CD4-positive, alpha-beta T cell (primary cell): Measurements from ENCODE around the gene RBBP6. TPM values are rescaled to one million over a fixed set of nuclear protein-coding genes. Genes with fewer than 3 reads are reported as not detected.

Source experiments
- ATAC-seq: fragments of 200-7000 bp; cut with Tn5 transposase; one replicate; pipeline ENCODE4 v1.10.0; 2022; ENCODE audit warnings: mild to moderate bottlenecking; ENCODE audit not compliant: poor library complexity
- CTCF ChIA-PET: fragments of 350-600 bp; sonication (Branson Sonifier 250); formaldehyde crosslinking; loops from one replicate; lab custom pipeline; 2021; ENCODE audit warnings: antibody characterized with exemption, inconsistent platforms; lab: Charles Lee
- POLR2A ChIA-PET: fragments of 350-600 bp; sonication (Branson Sonifier 250); formaldehyde crosslinking; loops from one replicate; lab custom pipeline; 2021; ENCODE audit warnings: antibody characterized with exemption, inconsistent platforms; lab: Charles Lee
- DNase-seq, 14 experiments: peaks; one replicate each; pipeline ENCODE4 v3.0.0-alpha.2; 2013 to 2020; ENCODE audit warnings: mixed read lengths in 2 of 14
- H3K27ac ChIP-seq, 2 donors: one replicate each; pipeline versions ENCODE4 v1.5.1 to v1.7.0; 2013; ENCODE audit warnings: low read length in 2 of 2, low read depth in 1 of 2, mild to moderate bottlenecking in 1 of 2
- H3K27me3 ChIP-seq, 2 experiments: 1 replicate in 1 of 2; 2 replicates in 1 of 2; pipeline versions ENCODE4 v1.6.1 to v1.7.0; 2013; ENCODE audit warnings: low read length in 2 of 2, control low read depth in 1 of 2, mild to moderate bottlenecking in 1 of 2, moderate library complexity in 1 of 2; ENCODE audit not compliant: insufficient read depth in 2 of 2, control insufficient read depth in 1 of 2
- H3K36me3 ChIP-seq: one replicate; pipeline ENCODE4 v1.6.1; 2013; ENCODE audit warnings: low read length, control low read depth; ENCODE audit not compliant: insufficient read depth
- H3K4me1 ChIP-seq: one replicate; pipeline ENCODE4 v1.6.1; 2013; ENCODE audit warnings: low read length, control low read depth; ENCODE audit not compliant: insufficient read depth
- H3K4me3 ChIP-seq: one replicate; pipeline ENCODE4 v1.5.1; 2013; ENCODE audit warnings: mild to moderate bottlenecking, low read length, moderate library complexity
- H3K9me3 ChIP-seq, 2 experiments: 1 replicate in 1 of 2; 2 replicates in 1 of 2; pipeline versions ENCODE4 v1.6.1 to v1.7.0; 2013; ENCODE audit warnings: low read length in 2 of 2, mild to moderate bottlenecking in 2 of 2, control low read depth in 1 of 2, moderate library complexity in 1 of 2; ENCODE audit not compliant: control insufficient read depth in 1 of 2, insufficient read depth in 1 of 2
- H3K27ac Mint-ChIP-seq: one replicate; pipeline ENCODE4 v1.8.0; 2020; ENCODE audit warnings: mixed read lengths
- H3K27me3 Mint-ChIP-seq: one replicate; pipeline ENCODE4 v1.8.0; 2021; ENCODE audit warnings: mixed read lengths
- H3K36me3 Mint-ChIP-seq: one replicate; pipeline ENCODE4 v1.8.0; 2021; ENCODE audit warnings: low read depth, mixed read lengths
- H3K4me1 Mint-ChIP-seq: one replicate; pipeline ENCODE4 v1.8.0; 2021; ENCODE audit warnings: low read depth, mixed read lengths
- H3K4me3 Mint-ChIP-seq: one replicate; pipeline ENCODE4 v1.8.0; 2020; ENCODE audit warnings: mild to moderate bottlenecking, mixed read lengths
- H3K9me3 Mint-ChIP-seq: one replicate; pipeline ENCODE4 v1.8.0; 2020; ENCODE audit warnings: mixed read lengths
- intact Hi-C, 2 experiments: fragments of 100-400 bp; cut with DNase I in 1 of 2; cut with micrococcal nuclease in 1 of 2; formaldehyde crosslinking; loops; one replicate each; pipeline versions ENCODE4 v1.15.1 to v1.9.0; 2023 to 2025; cut with DNase I, micrococcal nuclease
- total RNA-seq, 174 experiments: library from RNA in 2 of 174; stranded (reverse) in 2 of 174; gene quantifications; one replicate each; pipeline ENCODE4 v1.2.3 and lab custom pipeline; 2021 to 2026
- TF ChIP-seq, protein P1 (sequence below): fragments of 200-600 bp; IDR thresholded peaks from one replicate; pipeline ENCODE4 v1.8.0; 2022; ENCODE audit warnings: antibody characterized with exemption, mild to moderate bottlenecking

Gene RBBP6
- total RNA-seq, 2 experiments from 2014 or later, result 178 TPM

- Histone ChIP-seq H3K27me3 (no peaks in the 10 kb centered on the region), H3K36me3 (no peaks in the 10 kb centered on the region), H3K4me3 (no peak overlapping the region), H3K9me3 (no peaks in the 10 kb centered on the region), H3K27ac (no peak overlapping the region), H3K4me1 (peaks cover 8% of the 10 kb centered on the region)
- TF ChIP-seq, protein P1, sequence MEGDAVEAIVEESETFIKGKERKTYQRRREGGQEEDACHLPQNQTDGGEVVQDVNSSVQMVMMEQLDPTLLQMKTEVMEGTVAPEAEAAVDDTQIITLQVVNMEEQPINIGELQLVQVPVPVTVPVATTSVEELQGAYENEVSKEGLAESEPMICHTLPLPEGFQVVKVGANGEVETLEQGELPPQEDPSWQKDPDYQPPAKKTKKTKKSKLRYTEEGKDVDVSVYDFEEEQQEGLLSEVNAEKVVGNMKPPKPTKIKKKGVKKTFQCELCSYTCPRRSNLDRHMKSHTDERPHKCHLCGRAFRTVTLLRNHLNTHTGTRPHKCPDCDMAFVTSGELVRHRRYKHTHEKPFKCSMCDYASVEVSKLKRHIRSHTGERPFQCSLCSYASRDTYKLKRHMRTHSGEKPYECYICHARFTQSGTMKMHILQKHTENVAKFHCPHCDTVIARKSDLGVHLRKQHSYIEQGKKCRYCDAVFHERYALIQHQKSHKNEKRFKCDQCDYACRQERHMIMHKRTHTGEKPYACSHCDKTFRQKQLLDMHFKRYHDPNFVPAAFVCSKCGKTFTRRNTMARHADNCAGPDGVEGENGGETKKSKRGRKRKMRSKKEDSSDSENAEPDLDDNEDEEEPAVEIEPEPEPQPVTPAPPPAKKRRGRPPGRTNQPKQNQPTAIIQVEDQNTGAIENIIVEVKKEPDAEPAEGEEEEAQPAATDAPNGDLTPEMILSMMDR, result peak; percentile 96
- no peaks in the 10 kb centered on the region for H3K9me3 Mint-ChIP-seq
- no peaks in the 10 kb centered on the region for H3K36me3 Mint-ChIP-seq
- intact Hi-C loops, result loop anchor here (1.0 to 10.0 kb wide), 2 partner anchors 25 to 408 kb away; no protein-coding TSS in a partner anchor
- peaks cover 6% of the 10 kb centered on the region for H3K4me1 Mint-ChIP-seq
- POLR2A ChIA-PET, result interaction anchor here (0.6 kb wide), 1 partner anchor 9 kb away, joined by 3 read pairs; no protein-coding TSS in a partner anchor
- peak; percentile 57 to 86 (median 68) for DNase-seq
- CTCF ChIA-PET, result interaction anchor here (0.6 to 2.4 kb wide), 12 partner anchors 8 to 207 kb away, joined by 3 to 9 read pairs (median 4); no protein-coding TSS in a partner anchor
- ATAC-seq, result peak; percentile 92
- peaks cover 4% of the 10 kb centered on the region for H3K27me3 Mint-ChIP-seq
- no peak overlapping the region for H3K27ac Mint-ChIP-seq
- H3K4me3 Mint-ChIP-seq, result no peak overlapping the region
These were observed 22.3 kb upstream of the RBBP6 start for GRCh38 chr16:24516900-24517669.

DNA sequence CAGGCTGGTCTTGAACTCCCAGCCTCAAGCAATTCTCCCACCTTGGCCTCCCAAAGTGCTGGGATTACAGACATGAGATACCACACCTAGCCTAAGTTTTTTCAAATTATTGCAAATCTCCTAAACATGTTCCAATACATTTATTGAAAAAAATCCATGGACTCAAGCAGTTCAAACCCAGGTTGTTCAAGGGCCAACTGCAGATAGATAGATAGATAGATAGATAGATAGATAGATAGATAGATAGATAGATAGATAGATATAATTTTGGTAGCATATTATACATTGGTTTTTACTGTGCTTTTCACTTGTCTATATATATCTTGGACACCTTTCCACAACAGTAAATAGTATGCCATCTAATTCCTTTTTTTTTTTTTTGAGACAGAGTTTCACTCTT is 20.9 kb upstream of the RBBP6 start:
- TF ChIP-seq, protein P1, result no peak
- no peaks in the 10 kb centered on the region for H3K36me3 ChIP-seq
- ChIA-PET POLR2A (no interaction called here), CTCF (interaction anchor here (1.8 kb wide), 1 partner anchor 29 kb away, joined by 7 read pairs; no protein-coding TSS in a partner anchor)
- ATAC-seq, result no peak
- Mint-ChIP-seq H3K4me1 (peaks cover 6% of the 10 kb centered on the region), H3K4me3 (no peak overlapping the region), H3K27me3 (peaks cover 4% of the 10 kb centered on the region), H3K9me3 (no peaks in the 10 kb centered on the region), H3K27ac (no peak overlapping the region), H3K36me3 (no peaks in the 10 kb centered on the region)
- H3K9me3 ChIP-seq, result no peaks in the 10 kb centered on the region
- intact Hi-C loops, result loop anchor here in 1 of 2 experiments (10.0 kb wide), 1 partner anchor 406 kb away; no protein-coding TSS in a partner anchor
- H3K4me1 ChIP-seq, result peaks cover 8% of the 10 kb centered on the region
- H3K27ac ChIP-seq, result no peak overlapping the region
- DNase-seq, result no peak
- no peaks in the 10 kb centered on the region for H3K27me3 ChIP-seq
- H3K4me3 ChIP-seq, result no peak overlapping the region

DNA sequence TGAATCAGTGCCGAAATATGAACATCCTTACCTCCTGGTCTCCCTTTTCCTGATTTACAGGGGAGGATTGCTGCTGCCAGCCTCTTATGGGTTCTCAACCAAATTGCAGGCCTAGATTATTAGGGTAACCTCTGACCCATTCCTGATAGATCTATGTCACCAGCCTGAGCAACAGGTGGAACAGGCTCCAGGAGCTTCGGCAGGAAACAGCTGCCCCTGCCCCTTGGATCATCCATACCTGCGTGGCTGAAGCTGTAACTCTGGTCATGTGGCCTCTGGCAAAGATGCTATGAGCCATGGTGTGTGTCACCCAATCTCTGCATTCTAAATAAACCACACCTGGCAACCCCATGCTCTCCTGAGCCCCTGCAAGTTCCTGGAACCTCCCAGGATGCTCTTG is 18.4 kb upstream of the RBBP6 start:
- ChIA-PET CTCF (no interaction called here), POLR2A (no interaction called here)
- Mint-ChIP-seq H3K36me3 (no peaks in the 10 kb centered on the region), H3K27me3 (peaks cover 4% of the 10 kb centered on the region), H3K4me1 (peaks cover 6% of the 10 kb centered on the region), H3K27ac (no peak overlapping the region), H3K4me3 (no peak overlapping the region), H3K9me3 (no peaks in the 10 kb centered on the region)
- peaks cover 8% of the 10 kb centered on the region for H3K4me1 ChIP-seq
- H3K27ac ChIP-seq, result no peak overlapping the region
- no peaks in the 10 kb centered on the region for H3K27me3 ChIP-seq
- DNase-seq, result no peak
- TF ChIP-seq, protein P1, result no peak
- H3K9me3 ChIP-seq, result no peaks in the 10 kb centered on the region
- ATAC-seq, result no peak
- H3K36me3 ChIP-seq, result no peaks in the 10 kb centered on the region
- intact Hi-C loops, result loop anchor here in 1 of 2 experiments (2.0 kb wide), 1 partner anchor 18 kb away; the partner anchor contains the start of gene RBBP6
- no peak overlapping the region for H3K4me3 ChIP-seq
